Renal cortical epithelial cell (primary cell): ENCODE results near the gene UBL7. TPM values are rescaled to one million over a fixed set of nuclear protein-coding genes. Genes with fewer than 3 reads are reported as not detected.
"Not testable (repeated sequence)": the region's sequence is repeated elsewhere in the genome, so short reads cannot be mapped to it uniquely, and the experiment has no call there.

Source experiments
- DNase-seq: peaks from one replicate; pipeline ENCODE4 v3.0.0-alpha.2; 2011; ENCODE audit warnings: low read depth
- total RNA-seq: library from RNA; depleted of rRNA; stranded (reverse); fragments of >200 nt; gene quantifications from 2 replicates; pipeline ENCODE4 v1.2.3, GENCODE V29; 2014

UBL7 gene
- total RNA-seq = 31.2 and 40.3 TPM in 2 replicates

- peak; percentile 90 for DNase-seq
Measured at GRCh38 chr15:74460871-74461846, at the start of gene UBL7. UBL7 (minus strand) TSS chr15:74461160; CDS start chr15:74458867, 2,293 bp downstream.

GRCh38 chr15:74506515-74506840 lies 45.5 kb upstream of the UBL7 start:
- DNase-seq = no peak

- DNase-seq = no peak
Measured at GRCh38 chr15:74505837-74506514, 45.0 kb upstream of the UBL7 start.

- no peak for DNase-seq
Measured at GRCh38 chr15:74504836-74505235, 43.9 kb upstream of the UBL7 start.

GRCh38 chr15:74504418-74504817 lies 43.5 kb upstream of the UBL7 start:
- no peak for DNase-seq

GRCh38 chr15:74502301-74502700 lies 41.3 kb upstream of the UBL7 start:
- no peak for DNase-seq

GRCh38 chr15:74500401-74500800 lies 39.4 kb upstream of the UBL7 start:
- no peak for DNase-seq

- no peak for DNase-seq
Measured at GRCh38 chr15:74499366-74499765, 38.4 kb upstream of the UBL7 start.

- DNase-seq = peak; percentile 77
Measured at GRCh38 chr15:74497584-74497983, 36.6 kb upstream of the UBL7 start.

- no peak for DNase-seq
Measured at GRCh38 chr15:74496648-74497047, 35.7 kb upstream of the UBL7 start.

GRCh38 chr15:74490339-74490689 lies 29.4 kb upstream of the UBL7 start:
- DNase-seq = no peak

- DNase-seq = peak; percentile 19
Measured at GRCh38 chr15:74489518-74490338, 28.8 kb upstream of the UBL7 start.

- DNase-seq = no peak
Measured at GRCh38 chr15:74488776-74489175, 27.8 kb upstream of the UBL7 start.

- no peak for DNase-seq
Measured at GRCh38 chr15:74482661-74483060, 21.7 kb upstream of the UBL7 start.

GRCh38 chr15:74480364-74480763 lies 19.4 kb upstream of the UBL7 start:
- not testable (repeated sequence) for DNase-seq

GRCh38 chr15:74471621-74472020 lies 10.7 kb upstream of the UBL7 start:
- not testable (repeated sequence) for DNase-seq

- no peak for DNase-seq
Measured at GRCh38 chr15:74470631-74471395, 9.9 kb upstream of the UBL7 start.

GRCh38 chr15:74468341-74469032 lies 7.5 kb upstream of the UBL7 start:
- no peak for DNase-seq

- no peak for DNase-seq
Measured at GRCh38 chr15:74466570-74466969, 5.6 kb upstream of the UBL7 start.

- no peak for DNase-seq
Measured at GRCh38 chr15:74464897-74465296, 3.9 kb upstream of the UBL7 start.

GRCh38 chr15:74464216-74464615 lies 3.3 kb upstream of the UBL7 start:
- DNase-seq = no peak
